Neural progenitor cell (in vitro differentiated cells): ENCODE data around the gene SCO2.

ENCODE experiments used
- EZH2 ChIP-seq: fragments of 200-600 bp; sonication (generic); IDR thresholded peaks from 2 replicates; pipeline ENCODE4 v1.6.1; 2017; ENCODE audit warnings: antibody characterized with exemption, mild to moderate bottlenecking, moderate library complexity
- EZH2phosphoT487 ChIP-seq: fragments of 200-600 bp; sonication (generic); IDR thresholded peaks from 2 replicates; pipeline ENCODE4 v1.6.1; 2017; ENCODE audit warnings: antibody characterized with exemption
- TF ChIP-seq, protein P1 (sequence below): fragments of 200-600 bp; sonication (generic); IDR thresholded peaks from 2 replicates; pipeline ENCODE4 v1.5.1; 2017; ENCODE audit warnings: antibody characterized with exemption, mild to moderate bottlenecking

DNA sequence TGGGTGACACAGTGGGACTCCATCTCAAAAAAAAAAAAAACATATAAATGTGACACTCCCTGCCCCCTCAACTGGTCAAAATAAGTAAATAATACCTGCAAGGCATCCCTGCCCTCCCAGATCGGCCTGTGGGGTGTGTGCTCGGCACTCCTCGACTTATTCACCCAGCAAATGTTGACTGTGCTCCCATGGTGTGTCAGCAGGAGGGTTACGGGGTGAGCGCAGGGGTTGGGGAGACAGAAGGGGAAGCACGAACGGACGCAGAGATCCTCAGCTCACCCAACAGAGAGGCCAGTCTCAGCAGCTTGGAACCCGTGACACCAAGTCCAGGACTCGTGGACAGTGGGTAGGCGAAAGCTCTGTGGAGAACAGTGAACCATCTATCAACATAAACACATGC is 45.7 kb downstream of the SCO2 start:
- TF ChIP-seq EZH2phosphoT487 (no peak), EZH2 (no peak)
- TF ChIP-seq, protein P1, sequence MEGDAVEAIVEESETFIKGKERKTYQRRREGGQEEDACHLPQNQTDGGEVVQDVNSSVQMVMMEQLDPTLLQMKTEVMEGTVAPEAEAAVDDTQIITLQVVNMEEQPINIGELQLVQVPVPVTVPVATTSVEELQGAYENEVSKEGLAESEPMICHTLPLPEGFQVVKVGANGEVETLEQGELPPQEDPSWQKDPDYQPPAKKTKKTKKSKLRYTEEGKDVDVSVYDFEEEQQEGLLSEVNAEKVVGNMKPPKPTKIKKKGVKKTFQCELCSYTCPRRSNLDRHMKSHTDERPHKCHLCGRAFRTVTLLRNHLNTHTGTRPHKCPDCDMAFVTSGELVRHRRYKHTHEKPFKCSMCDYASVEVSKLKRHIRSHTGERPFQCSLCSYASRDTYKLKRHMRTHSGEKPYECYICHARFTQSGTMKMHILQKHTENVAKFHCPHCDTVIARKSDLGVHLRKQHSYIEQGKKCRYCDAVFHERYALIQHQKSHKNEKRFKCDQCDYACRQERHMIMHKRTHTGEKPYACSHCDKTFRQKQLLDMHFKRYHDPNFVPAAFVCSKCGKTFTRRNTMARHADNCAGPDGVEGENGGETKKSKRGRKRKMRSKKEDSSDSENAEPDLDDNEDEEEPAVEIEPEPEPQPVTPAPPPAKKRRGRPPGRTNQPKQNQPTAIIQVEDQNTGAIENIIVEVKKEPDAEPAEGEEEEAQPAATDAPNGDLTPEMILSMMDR, result no peak
